Measurements from ENCODE around the gene CATSPERZ. TPM values are rescaled to one million over a fixed set of nuclear protein-coding genes. Genes with fewer than 3 reads are reported as not detected.

Gene CATSPERZ
- total RNA-seq, 2 donors from 2014 or later = not detected

DNA sequence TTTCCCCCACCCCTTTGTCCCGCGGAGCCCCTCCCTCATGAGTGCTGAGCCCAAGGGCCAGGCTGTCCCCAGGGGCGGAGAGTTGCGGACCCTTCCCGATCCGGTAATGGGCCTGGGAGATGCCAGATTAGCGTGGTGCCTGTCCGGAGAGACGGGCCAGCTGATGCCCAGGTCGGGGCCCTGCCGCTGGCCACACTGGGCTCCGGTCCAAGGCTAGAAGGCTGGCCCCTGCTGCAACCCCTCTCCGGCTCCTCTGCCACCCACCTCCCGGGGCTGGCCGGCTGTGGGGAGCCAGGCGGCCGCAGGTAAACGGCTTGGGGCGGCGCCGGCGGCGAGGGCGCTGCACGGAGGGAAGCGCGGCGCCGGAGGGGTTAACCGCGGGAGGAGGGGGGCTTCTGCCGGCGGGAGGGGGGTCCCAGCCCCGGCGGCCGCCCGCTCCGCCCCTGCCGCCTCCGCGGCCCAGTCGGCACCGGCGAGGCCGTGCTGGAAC, 8.9 kb upstream of the CATSPERZ start, which contains the start of gene KCNK4:
Gene KCNK4, plus strand, starts transcription at position 41 of the 490 bp plus-strand sequence. CDS start 1,717 bp downstream, outside the sequence.
- TF ChIP-seq, protein P1, sequence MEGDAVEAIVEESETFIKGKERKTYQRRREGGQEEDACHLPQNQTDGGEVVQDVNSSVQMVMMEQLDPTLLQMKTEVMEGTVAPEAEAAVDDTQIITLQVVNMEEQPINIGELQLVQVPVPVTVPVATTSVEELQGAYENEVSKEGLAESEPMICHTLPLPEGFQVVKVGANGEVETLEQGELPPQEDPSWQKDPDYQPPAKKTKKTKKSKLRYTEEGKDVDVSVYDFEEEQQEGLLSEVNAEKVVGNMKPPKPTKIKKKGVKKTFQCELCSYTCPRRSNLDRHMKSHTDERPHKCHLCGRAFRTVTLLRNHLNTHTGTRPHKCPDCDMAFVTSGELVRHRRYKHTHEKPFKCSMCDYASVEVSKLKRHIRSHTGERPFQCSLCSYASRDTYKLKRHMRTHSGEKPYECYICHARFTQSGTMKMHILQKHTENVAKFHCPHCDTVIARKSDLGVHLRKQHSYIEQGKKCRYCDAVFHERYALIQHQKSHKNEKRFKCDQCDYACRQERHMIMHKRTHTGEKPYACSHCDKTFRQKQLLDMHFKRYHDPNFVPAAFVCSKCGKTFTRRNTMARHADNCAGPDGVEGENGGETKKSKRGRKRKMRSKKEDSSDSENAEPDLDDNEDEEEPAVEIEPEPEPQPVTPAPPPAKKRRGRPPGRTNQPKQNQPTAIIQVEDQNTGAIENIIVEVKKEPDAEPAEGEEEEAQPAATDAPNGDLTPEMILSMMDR (conservative IDR thresholded peaks at IDR 0.05) = no peak
- Mint-ChIP-seq H3K4me3 (peak within 1 kb of the TSS; percentile 37), H3K27ac (no peak within 1 kb of the TSS), H3K9me3 (no peaks in the 10 kb centered on the region), H3K36me3 (ENCODE audit: low read depth) (peaks cover 5% of the 10 kb centered on the region), H3K27me3 (ENCODE audit: insufficient read depth) (peaks cover 70% of the 10 kb centered on the region), H3K4me1 (peaks cover 5% of the 10 kb centered on the region)
- no peak within 1 kb of the TSS for H3K9ac ChIP-seq (ENCODE audit: extremely low read depth, low read length, poor library complexity, severe bottlenecking)
- no peaks in the 10 kb centered on the region for H3K9me3 ChIP-seq (ENCODE audit: control insufficient read depth, low read length)
- no peaks in the 10 kb centered on the region for H3K36me3 ChIP-seq (ENCODE audit: control insufficient read depth, insufficient read depth, low read length)
- DNase-seq = peak; percentile 71
- no peak within 1 kb of the TSS for H3K4me3 ChIP-seq (ENCODE audit: low read length)
- H3K27me3 ChIP-seq (ENCODE audit: control insufficient read depth, insufficient read depth, low read length, poor library complexity, severe bottlenecking) = peaks cover 71% of the 10 kb centered on the region
- H3K4me1 ChIP-seq (ENCODE audit: control insufficient read depth, insufficient read depth, low read length) = no peaks in the 10 kb centered on the region
- 0 to 7% methylated on average over 10 to 45 of the region's 45 CpGs for WGBS, 2 experiments (ENCODE audit: insufficient coverage in 1 of 2, insufficient read length in 1 of 2)
- no peak within 1 kb of the TSS for H3K27ac ChIP-seq (ENCODE audit: low read depth, low read length)

- peak overlapping the region; percentile 40 for H3K4me3 Mint-ChIP-seq
- peaks cover 5% of the 10 kb centered on the region for H3K36me3 Mint-ChIP-seq (ENCODE audit: low read depth)
- Histone ChIP-seq H3K9ac (ENCODE audit: extremely low read depth, low read length, poor library complexity, severe bottlenecking) (no peak overlapping the region), H3K4me1 (ENCODE audit: control insufficient read depth, insufficient read depth, low read length) (no peaks in the 10 kb centered on the region), H3K36me3 (ENCODE audit: control insufficient read depth, insufficient read depth, low read length) (no peaks in the 10 kb centered on the region), H3K27ac (ENCODE audit: low read depth, low read length) (no peak overlapping the region), H3K4me3 (ENCODE audit: low read length) (no peak overlapping the region), H3K9me3 (ENCODE audit: control insufficient read depth, low read length) (no peaks in the 10 kb centered on the region), H3K27me3 (ENCODE audit: control insufficient read depth, insufficient read depth, low read length, poor library complexity, severe bottlenecking) (peaks cover 77% of the 10 kb centered on the region)
- DNase-seq = no peak
- no peaks in the 10 kb centered on the region for H3K9me3 Mint-ChIP-seq
- TF ChIP-seq, protein P1 (conservative IDR thresholded peaks at IDR 0.05) = no peak
- no peak overlapping the region for H3K27ac Mint-ChIP-seq
- WGBS, 2 experiments (ENCODE audit: insufficient coverage in 1 of 2, insufficient read length in 1 of 2) = 2 to 3% methylated on average over 44 to 96 of the region's 96 CpGs
- peaks cover 76% of the 10 kb centered on the region for H3K27me3 Mint-ChIP-seq (ENCODE audit: insufficient read depth)
- H3K4me1 Mint-ChIP-seq = peaks cover 3% of the 10 kb centered on the region
Measured at GRCh38 chr11:64291752-64292459, 8.3 kb upstream of the CATSPERZ start.

GRCh38 chr11:64292460-64293254, 7.5 kb upstream of the CATSPERZ start:
- H3K27me3 Mint-ChIP-seq (ENCODE audit: insufficient read depth) = peaks cover 84% of the 10 kb centered on the region
- Histone ChIP-seq H3K4me3 (ENCODE audit: low read length) (no peak overlapping the region), H3K27ac (ENCODE audit: low read depth, low read length) (no peak overlapping the region), H3K36me3 (ENCODE audit: control insufficient read depth, insufficient read depth, low read length) (no peaks in the 10 kb centered on the region), H3K27me3 (ENCODE audit: control insufficient read depth, insufficient read depth, low read length, poor library complexity, severe bottlenecking) (peaks cover 84% of the 10 kb centered on the region), H3K9me3 (ENCODE audit: control insufficient read depth, low read length) (no peaks in the 10 kb centered on the region), H3K9ac (ENCODE audit: extremely low read depth, low read length, poor library complexity, severe bottlenecking) (no peak overlapping the region), H3K4me1 (ENCODE audit: control insufficient read depth, insufficient read depth, low read length) (no peaks in the 10 kb centered on the region)
- H3K4me3 Mint-ChIP-seq = peak overlapping the region; percentile 40
- peaks cover 5% of the 10 kb centered on the region for H3K36me3 Mint-ChIP-seq (ENCODE audit: low read depth)
- TF ChIP-seq, protein P1 (conservative IDR thresholded peaks at IDR 0.05) = no peak
- no peak overlapping the region for H3K27ac Mint-ChIP-seq
- H3K9me3 Mint-ChIP-seq = no peaks in the 10 kb centered on the region
- no peak for DNase-seq
- peaks cover 3% of the 10 kb centered on the region for H3K4me1 Mint-ChIP-seq
- WGBS, 2 experiments (ENCODE audit: insufficient coverage in 1 of 2, insufficient read length in 1 of 2) = 46 to 59% methylated on average over 17 to 39 of the region's 42 CpGs

All from endodermal cell (in vitro differentiated cells).